Neural crest cell (in vitro differentiated cells): ENCODE results near the gene ASF1B. TPM values are rescaled to one million over a fixed set of nuclear protein-coding genes. Genes with fewer than 3 reads are reported as not detected.
A peak's percentile ranks its signal among the peaks of the same experiment; 100 is the strongest.

Experiments
- DNase-seq: peaks from one replicate; pipeline ENCODE4 v3.0.0; 2021; ENCODE audit warnings: low read depth, mixed read lengths, low spot score
- H3K27ac Mint-ChIP-seq: one replicate; pipeline ENCODE4 v1.8.0; 2021; ENCODE audit warnings: mild to moderate bottlenecking, mixed read lengths; ENCODE audit not compliant: unreplicated experiment
- H3K27me3 Mint-ChIP-seq: 2 replicates; pipeline ENCODE4 v1.8.0; 2021; ENCODE audit warnings: low read depth, mild to moderate bottlenecking, mixed read lengths
- H3K36me3 Mint-ChIP-seq: 2 replicates; pipeline ENCODE4 v1.8.0; 2021; ENCODE audit warnings: low read depth, mild to moderate bottlenecking, mixed read lengths
- H3K4me1 Mint-ChIP-seq: 2 replicates; pipeline ENCODE4 v1.8.0; 2021; ENCODE audit warnings: mixed read lengths
- H3K4me3 Mint-ChIP-seq: one replicate; pipeline ENCODE4 v1.8.0; 2021; ENCODE audit warnings: mild to moderate bottlenecking, mixed read lengths
- H3K9me3 Mint-ChIP-seq: 2 replicates; pipeline ENCODE4 v1.8.0; 2021; ENCODE audit warnings: mixed read lengths
- total RNA-seq: library from RNA; stranded (reverse); gene quantifications from 2 replicates; pipeline ENCODE4 v1.2.1, GENCODE V29; 2021
- TF ChIP-seq, protein P1 (sequence below): fragments of 200-600 bp; sonication (generic); conservative IDR thresholded peaks from 2 replicates; pipeline ENCODE4 v1.5.0; 2021; ENCODE audit warnings: antibody characterized with exemption, mild to moderate bottlenecking

Gene ASF1B
- total RNA-seq, 1 donor from 2014 or later: 55.6 TPM

- TF ChIP-seq, protein P1, sequence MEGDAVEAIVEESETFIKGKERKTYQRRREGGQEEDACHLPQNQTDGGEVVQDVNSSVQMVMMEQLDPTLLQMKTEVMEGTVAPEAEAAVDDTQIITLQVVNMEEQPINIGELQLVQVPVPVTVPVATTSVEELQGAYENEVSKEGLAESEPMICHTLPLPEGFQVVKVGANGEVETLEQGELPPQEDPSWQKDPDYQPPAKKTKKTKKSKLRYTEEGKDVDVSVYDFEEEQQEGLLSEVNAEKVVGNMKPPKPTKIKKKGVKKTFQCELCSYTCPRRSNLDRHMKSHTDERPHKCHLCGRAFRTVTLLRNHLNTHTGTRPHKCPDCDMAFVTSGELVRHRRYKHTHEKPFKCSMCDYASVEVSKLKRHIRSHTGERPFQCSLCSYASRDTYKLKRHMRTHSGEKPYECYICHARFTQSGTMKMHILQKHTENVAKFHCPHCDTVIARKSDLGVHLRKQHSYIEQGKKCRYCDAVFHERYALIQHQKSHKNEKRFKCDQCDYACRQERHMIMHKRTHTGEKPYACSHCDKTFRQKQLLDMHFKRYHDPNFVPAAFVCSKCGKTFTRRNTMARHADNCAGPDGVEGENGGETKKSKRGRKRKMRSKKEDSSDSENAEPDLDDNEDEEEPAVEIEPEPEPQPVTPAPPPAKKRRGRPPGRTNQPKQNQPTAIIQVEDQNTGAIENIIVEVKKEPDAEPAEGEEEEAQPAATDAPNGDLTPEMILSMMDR: no peak
- peaks cover 4% of the 10 kb centered on the region for H3K27me3 Mint-ChIP-seq
- peak; percentile 100 for DNase-seq
- H3K36me3 Mint-ChIP-seq: no peaks in the 10 kb centered on the region
- H3K9me3 Mint-ChIP-seq: no peaks in the 10 kb centered on the region
- H3K4me3 Mint-ChIP-seq: peak overlapping the region; percentile 94
- peak overlapping the region; percentile 98 for H3K27ac Mint-ChIP-seq
- peaks cover 22% of the 10 kb centered on the region for H3K4me1 Mint-ChIP-seq
These were observed 55.2 kb downstream of the ASF1B start for GRCh38 chr19:14080887-14081796.

DNA sequence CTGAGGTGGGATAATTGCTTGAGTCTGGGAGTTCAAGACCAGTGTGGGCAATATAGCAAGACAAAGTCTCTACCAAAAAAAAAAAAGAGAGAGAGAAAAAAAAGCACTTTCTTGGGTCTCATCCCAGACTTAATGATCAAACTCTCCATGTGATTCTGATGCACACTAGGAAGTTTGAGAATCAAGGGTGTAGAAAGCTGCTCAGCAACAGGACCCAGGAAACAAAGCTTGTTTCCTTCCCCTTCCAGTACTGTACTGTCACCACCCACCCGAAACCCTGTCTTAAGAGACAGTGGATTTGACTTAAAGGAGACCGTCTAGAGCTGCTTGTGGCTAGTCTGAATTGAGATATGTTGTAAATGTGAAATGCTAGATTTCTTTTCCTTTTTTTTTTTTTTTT, 58.0 kb downstream of the ASF1B start:
- peaks cover 23% of the 10 kb centered on the region for H3K27me3 Mint-ChIP-seq
- H3K36me3 Mint-ChIP-seq: no peaks in the 10 kb centered on the region
- no peak overlapping the region for H3K27ac Mint-ChIP-seq
- peaks cover 36% of the 10 kb centered on the region for H3K4me1 Mint-ChIP-seq
- H3K9me3 Mint-ChIP-seq: no peaks in the 10 kb centered on the region
- no peak for DNase-seq
- H3K4me3 Mint-ChIP-seq: peak overlapping the region; percentile 44
- TF ChIP-seq, protein P1: no peak

DNA sequence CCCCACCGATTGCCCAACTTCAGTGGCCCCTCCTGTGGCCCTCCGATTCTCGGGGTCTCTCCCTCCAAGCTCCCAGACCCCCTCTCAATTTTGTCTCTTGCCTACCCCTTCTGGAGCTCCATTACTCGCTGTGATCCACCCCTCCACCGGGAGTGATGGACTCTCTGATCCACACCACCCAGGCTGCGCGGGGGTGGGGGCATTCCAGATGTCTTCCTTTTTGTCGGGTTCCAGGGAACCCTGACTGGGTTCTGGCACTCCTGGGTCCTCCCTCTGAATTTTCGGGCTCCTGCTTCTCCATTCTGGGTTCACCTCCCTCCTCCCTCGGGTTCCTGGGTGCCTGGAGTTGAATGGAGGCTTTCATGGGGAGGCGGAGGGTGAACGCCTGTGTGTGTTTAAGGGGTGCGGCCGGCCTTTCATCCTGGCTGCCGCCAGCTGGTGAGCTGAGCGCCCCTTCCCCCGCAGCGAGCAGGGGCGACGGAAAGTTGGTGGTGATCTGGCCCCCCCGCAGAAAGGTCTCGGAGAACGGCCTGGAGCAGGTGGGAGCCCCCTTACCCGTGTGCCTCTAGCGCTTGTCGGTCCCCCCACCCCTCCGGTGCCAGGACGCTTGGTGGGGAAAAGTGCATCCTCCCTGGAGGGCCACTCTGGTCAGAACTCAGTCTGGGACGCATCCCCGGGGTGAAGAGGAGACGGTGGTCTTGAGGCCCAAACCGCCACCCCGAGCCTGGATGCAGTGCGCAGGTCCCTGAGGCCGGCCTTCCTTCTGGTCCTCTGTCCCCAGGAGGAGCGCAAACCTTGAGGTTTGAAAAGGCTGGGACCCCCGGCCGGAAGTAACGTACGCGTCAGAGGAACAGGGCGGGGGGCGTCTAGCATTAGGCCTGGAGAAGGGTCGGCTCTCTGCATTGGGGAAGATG, 62.2 kb downstream of the ASF1B start:
- Mint-ChIP-seq H3K27ac (no peak overlapping the region), H3K4me3 (peak overlapping the region; percentile 88), H3K9me3 (no peaks in the 10 kb centered on the region), H3K27me3 (peaks cover 25% of the 10 kb centered on the region), H3K36me3 (no peaks in the 10 kb centered on the region), H3K4me1 (peaks cover 14% of the 10 kb centered on the region)
- TF ChIP-seq, protein P1: no peak
- no peak for DNase-seq

DNA sequence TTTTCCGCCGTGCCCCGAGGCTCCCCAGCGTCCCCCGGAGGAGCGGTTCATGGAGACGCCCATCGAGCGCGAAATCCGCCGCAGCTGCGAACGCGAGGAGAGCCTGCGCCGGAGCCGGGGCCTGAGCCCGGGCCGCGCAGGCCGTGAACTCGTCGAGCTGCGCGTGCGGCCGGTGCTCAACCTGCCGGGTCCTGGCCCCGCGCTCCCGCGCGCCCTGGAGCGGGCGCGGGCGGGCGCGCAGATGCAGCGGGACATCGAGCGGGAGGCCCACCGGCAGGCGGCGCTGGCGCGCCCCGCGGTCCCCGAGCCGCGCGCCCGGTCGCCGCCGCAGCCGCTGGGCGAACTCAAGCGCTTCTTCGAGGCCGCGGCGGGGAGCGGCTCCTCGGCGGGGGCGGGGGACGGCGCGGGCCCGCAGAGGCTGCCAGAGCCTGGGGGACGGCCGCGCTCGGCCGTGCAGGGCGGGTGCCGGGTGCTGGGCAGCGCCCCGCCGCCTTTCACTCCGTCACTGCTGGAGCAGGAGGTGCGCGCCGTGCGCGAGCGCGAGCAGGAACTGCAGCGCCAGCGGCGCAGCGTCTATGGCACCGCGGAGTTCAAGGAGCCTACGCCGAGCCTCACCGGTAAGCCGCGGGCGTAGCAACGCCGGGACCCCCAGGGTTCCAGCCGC, 63.0 kb downstream of the ASF1B start:
- peaks cover 14% of the 10 kb centered on the region for H3K4me1 Mint-ChIP-seq
- H3K27me3 Mint-ChIP-seq: peaks cover 25% of the 10 kb centered on the region
- peak; percentile 73 for DNase-seq
- H3K4me3 Mint-ChIP-seq: peak overlapping the region; percentile 88
- H3K36me3 Mint-ChIP-seq: no peaks in the 10 kb centered on the region
- no peaks in the 10 kb centered on the region for H3K9me3 Mint-ChIP-seq
- H3K27ac Mint-ChIP-seq: no peak overlapping the region
- TF ChIP-seq, protein P1: peak; percentile 66
